ENCODE measurements around the gene TRIM26.
"Not testable (repeated sequence)": the region's sequence is repeated elsewhere in the genome, so short reads cannot be mapped to it uniquely, and the experiment has no call there.

- not testable (repeated sequence) for TF ChIP-seq CTCF, POLR2A (IDR thresholded peaks at IDR 0.05)
These were observed 39.2 kb upstream of the TRIM26 start for GRCh38 chr6:30252417-30252816.
